Islet precursor cell (in vitro differentiated cells): ENCODE measurements around the gene LSP1.

Experiments used
- DNase-seq: peaks from one replicate; pipeline ENCODE4 v3.0.0-alpha.2; 2018

The LSP1 gene

DNA sequence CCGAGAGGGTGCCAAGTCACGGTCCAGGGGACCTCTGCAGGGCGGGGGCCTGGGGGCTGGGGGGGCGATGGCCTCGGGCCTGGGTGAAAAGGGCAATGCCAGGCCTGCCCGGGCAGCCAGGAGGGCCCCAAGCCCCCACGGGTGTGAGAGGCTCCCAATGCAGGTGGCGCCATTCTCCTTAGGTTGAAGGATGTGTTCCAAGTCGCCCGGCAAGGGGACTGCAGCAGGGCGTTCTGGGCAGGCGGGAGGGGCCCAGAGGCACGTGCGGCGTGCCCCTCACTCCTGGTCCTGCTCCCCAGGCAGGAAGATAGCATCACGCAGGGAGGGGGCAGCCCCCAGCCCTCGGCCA, 14.8 kb upstream of the LSP1 start:
- DNase-seq = no peak

DNA sequence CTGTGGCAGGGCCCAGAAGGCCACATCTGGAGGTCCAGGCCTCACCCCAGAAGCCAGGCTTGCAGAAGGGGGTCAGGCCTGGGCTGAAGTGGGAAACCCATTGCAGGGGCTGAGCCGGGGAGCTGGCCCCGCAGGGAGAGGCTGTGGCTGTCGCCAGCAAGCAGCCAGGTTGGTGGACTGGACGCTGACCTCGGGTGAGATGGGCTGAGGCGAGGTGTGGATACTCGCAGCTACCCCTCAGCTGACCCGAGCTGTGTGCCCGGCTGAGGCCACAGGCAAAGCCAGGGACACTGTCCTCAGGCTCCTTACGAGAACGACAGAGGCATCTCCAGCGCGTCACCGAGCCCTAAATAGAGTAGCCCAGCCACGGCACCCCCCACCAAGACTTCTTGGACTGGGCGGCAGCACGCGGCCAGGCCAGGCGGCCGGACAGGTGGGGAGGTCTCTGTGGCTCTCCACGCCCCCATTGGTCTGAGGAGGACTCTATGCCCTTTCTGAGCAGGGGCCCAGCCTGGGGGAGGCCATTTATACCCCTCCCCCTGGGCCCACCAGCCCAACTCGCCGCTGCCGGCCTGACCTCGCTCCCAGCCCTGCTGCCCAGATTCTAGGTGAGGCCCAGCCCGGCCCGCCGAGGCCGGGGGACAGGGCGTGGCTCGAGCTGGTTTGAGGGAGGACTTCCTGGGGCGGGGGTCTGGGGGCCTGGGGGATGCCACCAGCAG, 14.3 kb upstream of the LSP1 start, which contains the start of gene TNNI2:
TSS of gene TNNI2 (plus strand) at position 556 of the 719 bp plus-strand sequence. CDS start 716 bp downstream, outside the sequence.
- DNase-seq = no peak

- DNase-seq = no peak
Measured at GRCh38 chr11:1839204-1839923, 13.5 kb upstream of the LSP1 start.

- DNase-seq = no peak
Measured at GRCh38 chr11:1839924-1840779, 12.7 kb upstream of the LSP1 start.

DNA sequence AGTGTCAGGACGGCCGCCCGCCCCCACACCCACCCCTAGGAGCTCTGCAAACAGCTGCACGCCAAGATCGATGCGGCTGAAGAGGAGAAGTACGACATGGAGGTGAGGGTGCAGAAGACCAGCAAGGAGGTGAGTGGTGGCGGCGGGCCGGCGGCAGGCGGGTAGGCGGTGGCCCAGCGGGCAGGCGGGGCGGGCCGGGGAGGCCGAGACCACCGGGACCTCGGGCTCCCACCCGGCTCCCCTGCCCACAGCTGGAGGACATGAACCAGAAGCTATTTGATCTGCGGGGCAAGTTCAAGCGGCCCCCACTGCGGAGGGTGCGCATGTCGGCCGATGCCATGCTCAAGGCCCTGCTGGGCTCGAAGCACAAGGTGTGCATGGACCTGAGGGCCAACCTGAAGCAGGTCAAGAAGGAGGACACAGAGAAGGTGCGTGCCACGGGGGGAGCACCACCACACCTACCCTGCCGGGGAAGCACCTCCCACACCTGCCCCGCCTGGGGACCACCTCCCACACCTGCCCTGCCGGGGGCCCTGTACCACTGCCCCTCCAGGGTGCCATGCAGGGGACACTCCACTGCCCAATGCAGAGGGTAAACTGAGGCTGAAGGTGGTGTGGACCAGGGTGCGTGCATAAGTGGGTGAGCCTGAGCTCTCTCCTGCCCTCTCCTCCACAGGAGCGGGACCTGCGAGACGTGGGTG, 12.0 kb upstream of the LSP1 start:
- no peak for DNase-seq

GRCh38 chr11:1841511-1842148, 11.3 kb upstream of the LSP1 start:
- DNase-seq = no peak

DNA sequence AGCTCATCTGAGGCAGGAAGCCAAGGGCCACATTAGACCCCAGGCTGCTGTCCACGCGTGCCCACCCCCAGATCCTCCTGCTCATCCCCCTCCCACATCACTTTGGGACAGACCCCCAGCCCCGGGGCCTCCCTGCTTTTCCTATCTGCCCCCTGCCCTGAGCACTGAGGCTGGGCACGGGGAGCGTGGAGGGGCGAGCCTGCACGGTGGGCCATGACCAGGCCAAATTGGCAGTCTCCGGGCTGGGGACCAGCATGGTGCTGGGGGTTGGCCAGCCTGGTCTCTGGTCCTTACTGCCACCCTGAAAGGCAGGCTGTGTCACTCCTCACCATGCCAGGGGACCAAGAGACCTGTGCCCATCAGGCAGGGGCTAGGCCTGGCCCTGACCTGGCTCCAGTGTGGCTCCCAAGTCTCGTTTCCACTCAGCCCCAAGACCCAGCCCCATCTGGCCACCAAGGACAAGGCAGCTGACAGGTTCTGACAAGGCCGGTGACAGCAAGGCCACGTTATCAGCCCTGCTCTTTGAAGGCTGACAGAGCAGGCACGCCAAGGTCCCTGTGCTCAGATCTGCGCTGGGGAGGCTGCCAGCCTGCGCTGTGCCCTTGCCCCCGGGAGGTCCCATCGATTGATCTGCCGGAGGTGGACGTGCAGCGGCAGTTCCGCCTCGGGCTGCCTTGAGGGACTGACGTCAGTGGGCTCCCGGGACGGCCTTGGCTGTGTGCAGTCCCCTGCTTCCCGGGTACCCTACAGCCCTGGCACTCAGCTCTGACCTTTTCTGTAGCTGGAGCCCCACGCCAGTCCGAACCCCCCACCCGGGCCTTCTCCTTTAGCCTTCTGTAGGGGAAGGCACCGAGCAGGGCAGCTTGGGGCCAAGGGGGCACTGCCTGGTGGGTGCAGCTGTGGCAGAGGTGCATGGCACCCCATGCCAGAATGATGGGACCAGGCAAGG, 10.5 kb upstream of the LSP1 start:
- DNase-seq = no peak

- DNase-seq = no peak
Measured at GRCh38 chr11:1843098-1843473, 9.8 kb upstream of the LSP1 start.

DNA sequence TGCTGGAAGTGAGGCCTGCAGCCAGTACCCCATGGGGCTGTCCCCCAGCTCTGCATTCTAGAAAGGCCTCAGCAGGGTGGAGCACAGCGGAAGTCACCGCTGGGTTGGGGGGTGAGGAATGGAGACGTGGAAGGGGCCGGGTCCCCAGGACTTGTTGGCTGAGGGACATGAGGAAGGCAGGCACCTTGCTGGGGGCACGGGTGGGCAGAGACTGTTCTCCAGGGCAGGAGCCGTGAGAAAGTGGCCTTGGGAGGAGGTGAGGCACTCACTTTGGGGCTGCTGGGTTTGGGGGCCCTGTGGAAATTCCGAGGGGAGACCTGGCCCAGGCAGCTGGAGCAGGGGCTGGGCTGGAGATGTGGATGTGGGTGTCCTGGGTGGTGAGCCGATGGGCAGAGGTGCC, 9.1 kb upstream of the LSP1 start:
- DNase-seq = no peak

GRCh38 chr11:1844221-1845094, 8.4 kb upstream of the LSP1 start:
- no peak for DNase-seq

- no peak for DNase-seq
Measured at GRCh38 chr11:1845095-1845429, 7.8 kb upstream of the LSP1 start.

DNA sequence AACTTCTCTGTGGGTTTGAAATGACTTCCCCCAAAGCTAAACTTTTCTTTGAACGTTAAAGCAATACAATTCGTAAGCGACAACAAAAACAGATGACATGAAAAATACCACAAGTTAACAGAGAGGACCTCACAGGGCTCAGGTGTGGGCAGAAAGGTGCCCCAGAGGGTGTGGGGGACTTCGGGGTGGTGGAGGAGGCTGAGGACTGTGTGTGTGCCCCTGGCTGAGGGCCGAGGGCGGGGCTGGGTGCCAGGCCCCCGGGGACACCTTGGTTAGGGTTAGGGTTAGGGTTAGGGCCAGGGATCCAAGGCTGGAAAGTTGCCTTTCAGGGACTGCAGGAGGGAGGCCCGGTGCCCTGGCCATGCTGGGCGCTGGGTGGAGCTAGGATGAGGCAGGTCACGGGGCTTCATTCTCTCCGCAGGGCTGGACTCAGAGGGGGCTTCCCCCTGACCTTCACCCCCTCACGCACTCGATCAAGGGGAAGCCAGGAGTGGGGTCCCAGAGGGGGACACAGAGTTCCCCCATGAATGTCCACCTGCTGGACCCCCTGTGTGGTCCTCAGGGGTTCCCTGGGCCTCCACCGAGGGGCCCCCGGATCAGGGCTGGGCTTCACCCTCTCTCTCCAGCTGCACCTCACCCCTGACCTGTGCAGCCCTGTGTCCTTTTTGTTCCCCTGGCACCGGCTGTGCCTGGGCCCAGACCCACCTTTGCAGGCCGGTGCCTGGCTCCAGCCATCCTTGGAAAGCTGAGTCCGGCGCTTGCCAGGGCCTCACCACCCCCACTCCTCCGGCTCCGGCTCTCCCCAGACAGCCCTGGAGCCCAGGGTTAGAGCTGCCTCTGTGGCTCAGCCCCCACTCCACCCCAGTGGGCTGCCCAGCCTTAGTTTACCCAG, 7.1 kb upstream of the LSP1 start:
- DNase-seq = no peak

- no peak for DNase-seq
Measured at GRCh38 chr11:1846453-1846932, 6.4 kb upstream of the LSP1 start.

- DNase-seq = no peak
Measured at GRCh38 chr11:1847006-1847735, 5.7 kb upstream of the LSP1 start.

DNA sequence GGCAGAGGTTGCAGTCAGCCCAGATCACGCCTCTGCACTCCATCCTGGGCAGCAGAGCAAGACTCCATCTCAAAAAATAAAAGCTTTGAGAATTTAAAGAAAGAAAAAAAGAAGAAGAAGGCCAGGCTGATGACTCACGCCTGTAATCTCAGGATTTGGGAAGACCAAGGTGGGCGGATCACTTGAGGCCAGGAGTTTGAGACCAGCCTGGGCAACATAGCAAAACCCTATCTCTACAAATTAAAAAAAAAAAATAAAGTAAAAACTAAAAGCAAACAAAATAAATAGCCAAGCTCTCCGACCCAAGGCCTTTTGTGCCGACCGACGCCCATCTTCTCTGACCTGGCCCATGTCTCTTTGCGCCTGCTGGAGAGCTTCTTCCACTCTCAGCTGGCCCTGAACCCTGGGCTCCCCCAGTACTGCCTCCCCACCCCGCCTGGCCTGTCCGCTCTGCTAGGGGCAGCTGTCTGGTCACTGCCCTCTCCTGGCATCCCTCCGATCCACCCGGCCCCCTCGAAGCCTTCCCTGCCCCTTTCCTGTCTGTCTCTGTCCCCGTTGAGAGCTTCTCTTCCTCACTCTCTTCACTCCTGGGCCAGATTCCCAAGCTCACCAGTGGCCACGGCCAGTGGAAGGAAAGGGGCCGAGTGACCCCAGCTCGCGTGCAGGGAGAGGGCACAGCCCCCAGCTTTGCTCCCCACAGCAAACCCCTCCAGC, 4.8 kb upstream of the LSP1 start:
- no peak for DNase-seq

- no peak for DNase-seq
Measured at GRCh38 chr11:1848640-1849430, 4.0 kb upstream of the LSP1 start.
